H1 (cell line): Measurements from ENCODE around the gene TAGLN2. TPM values are rescaled to one million over a fixed set of nuclear protein-coding genes. Genes with fewer than 3 reads are reported as not detected.
A peak's percentile ranks its signal among the peaks of the same experiment; 100 is the strongest.

ENCODE experiments used
- CHD7 ChIP-seq: fragments of 300-600 bp; sonication (generic); IDR thresholded peaks from 2 replicates; pipeline ENCODE4 v1.7.1; 2012; ENCODE audit warnings: low read length, moderate library complexity, mild to moderate bottlenecking, inconsistent platforms; ENCODE audit not compliant: insufficient replicate concordance
- SUZ12 ChIP-seq: fragments of 200-600 bp; sonication (generic); IDR thresholded peaks from 2 replicates; pipeline ENCODE4 v1.6.1; 2012; ENCODE audit warnings: mild to moderate bottlenecking, inconsistent platforms, low read length, moderate library complexity, mixed read lengths
- polyA plus RNA-seq, 7 experiments: library from polyadenylated mRNA; depleted of rRNA in 3 of 7; stranded (reverse) in 5 of 7; unstranded in 2 of 7; fragments of >200 nt in 5 of 7; fragments of 200-250 nt in 2 of 7; gene quantifications; 1 replicate in 5 of 7; 2 replicates in 1 of 7; 4 replicates in 1 of 7; pipeline versions ENCODE4 v1.2.1 to v1.2.3, GENCODE V29; 2011 to 2013; ENCODE audit warnings: missing spikeins in 2 of 7, mixed read lengths in 2 of 7
- total RNA-seq: library from RNA; stranded (reverse); fragmentation: NEBNext Ultra II Directional; extraction: Animal tissue kit (Norgen Biotek cat#: 25700); gene quantifications from 2 replicates; pipeline ENCODE4 v1.2.1, GENCODE V29; 2021

The TAGLN2 gene
- total and polyA plus RNA-seq, 2 of the 8 experiments (the other 6 are each of a cell fraction or from before 2014, with no cell fraction given) = 93.0 to 114 TPM

GRCh38 chr1:159953536-159954515 lies 28.5 kb upstream of the TAGLN2 start, which contains the start of gene SLAMF9 (continued):
- TF ChIP-seq CHD7 = no peak
- TF ChIP-seq SUZ12 = 0 out of 2 replicates have a peak, but pooled peaks have one; percentile 3
